Cortex of kidney (tissue), 1 donor: Measurements from ENCODE around the gene FECH.

ENCODE experiments used
- DNase-seq: peaks from one replicate; lab custom pipeline; 2025; lab: John Stamatoyannopoulos, UW

Gene FECH

DNA sequence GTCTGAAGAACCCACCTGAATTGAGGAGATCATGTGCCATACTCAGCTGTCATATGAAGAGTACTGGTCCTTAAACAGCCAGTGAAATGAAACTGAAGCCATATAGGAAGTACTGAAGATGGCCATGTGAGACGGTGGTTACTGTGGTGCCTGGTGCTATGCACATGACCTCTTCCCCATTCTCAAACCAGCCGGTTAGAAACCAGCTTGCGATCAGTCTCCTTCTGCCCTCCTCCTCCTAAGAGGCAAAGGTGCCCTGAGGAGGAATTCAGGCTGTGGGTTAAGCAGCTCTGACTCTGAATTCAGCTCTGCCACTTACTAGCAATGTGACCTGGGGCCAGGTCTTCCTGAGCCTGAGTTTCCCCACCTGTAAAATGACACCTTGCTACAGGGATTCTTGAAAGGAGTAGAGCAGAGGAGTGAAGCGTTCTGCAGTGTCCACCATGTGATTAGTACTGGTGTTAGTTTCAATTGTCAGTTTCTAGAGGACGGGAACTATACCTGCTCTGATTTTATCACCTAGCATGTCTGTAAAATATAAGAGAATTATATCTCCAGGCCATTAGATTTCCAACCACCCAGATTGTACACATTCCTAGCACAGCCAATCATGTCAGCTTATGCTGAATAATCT is 5.1 kb downstream of the FECH start:
- DNase-seq = no peak

DNA sequence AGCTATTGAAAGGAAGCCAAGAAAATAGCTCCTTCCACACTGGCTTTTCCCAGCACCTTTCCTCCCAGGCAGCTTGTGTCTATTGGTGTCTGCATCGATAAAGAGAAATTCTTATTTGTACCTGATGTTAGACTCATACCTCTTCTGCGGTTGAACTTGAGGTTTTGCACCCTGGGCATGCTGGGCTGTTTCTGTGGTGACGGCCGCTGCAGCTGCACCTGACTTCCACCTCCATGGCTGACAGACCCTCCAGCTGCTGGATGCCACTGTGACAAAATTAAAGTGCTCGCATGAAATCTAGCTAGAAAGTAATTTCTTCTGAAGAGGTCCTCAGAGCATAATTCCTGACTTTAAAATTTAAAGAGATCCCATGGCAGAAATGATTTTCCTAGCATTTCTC is 6.6 kb downstream of the FECH start:
- DNase-seq = no peak

DNA sequence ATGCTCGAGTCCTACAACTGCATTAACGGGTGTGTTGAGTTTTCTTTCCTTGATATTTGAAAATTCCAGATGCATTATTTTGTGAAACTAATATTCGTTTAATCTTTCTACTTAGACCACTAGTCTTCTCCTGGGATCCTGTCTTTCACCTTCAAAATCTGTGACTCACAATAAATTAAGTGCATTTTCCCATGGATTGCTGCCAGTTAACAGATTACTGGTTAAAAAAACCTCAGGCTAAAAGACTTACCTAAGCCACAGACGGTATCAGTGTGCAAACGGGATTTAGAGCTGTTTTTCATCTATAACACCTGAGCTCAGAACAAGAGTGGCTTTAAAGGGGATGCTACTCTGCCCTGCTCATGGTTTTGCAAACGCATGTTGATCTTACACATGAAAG is 10.2 kb downstream of the FECH start:
- DNase-seq = no peak

DNA sequence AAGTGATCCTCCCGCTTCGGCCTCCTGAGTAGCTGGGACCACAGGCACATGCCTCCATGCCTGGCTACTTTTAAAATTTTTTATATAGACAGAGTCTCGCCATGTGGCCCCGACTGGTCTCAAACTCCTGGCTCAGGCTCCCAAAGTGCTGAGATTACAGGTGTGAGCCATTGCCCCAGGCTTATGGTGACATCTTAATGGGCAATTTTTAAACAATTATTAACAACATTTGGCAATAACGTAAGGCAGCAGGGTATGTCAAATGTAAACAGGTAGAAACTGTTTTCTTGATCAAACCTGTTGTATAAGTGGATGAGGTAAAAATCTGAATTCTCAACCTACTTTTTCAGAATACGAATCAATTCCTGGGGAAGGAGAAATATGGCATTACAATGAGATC is 11.0 kb downstream of the FECH start:
- no peak for DNase-seq

DNA sequence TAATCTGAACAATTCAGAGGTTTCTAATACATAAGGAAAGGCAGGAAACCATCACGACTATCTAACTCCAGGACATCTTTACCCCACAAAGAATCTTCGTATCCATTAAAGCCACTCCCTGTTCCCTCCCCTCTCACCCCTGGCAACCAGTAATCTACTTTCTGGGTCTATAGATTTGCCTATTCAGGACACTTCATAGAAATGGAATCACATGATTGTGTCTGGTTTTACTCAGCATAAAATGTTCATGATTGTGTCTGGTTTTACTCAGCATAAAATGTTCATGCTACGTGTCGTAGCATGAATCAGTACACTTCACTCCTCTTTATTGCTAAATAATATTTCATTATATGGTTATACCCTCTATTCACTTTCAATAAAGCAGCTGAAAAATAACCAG is 11.6 kb downstream of the FECH start:
- no peak for DNase-seq

- DNase-seq = no peak
Observed at GRCh38 chr18:57570162-57570561, 16.3 kb downstream of the FECH start.

DNA sequence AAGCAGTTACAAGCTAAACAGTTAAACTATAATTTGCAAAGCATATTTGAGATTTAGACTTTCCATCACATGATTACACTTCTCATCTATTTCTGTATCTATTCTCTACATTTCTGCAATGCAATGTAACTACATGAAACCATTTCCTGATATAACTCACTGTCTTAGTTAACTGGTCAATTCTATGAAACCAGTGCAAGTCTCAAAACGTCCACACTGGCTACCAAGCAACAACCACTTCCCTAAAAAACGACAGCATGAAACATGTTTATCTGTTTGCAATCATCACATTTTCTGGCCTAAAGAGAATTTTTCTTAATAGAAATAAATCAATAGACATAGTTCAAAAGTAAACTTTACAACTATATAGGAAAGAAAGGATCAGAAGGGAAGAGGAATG is 17.4 kb downstream of the FECH start:
- DNase-seq = no peak

DNA sequence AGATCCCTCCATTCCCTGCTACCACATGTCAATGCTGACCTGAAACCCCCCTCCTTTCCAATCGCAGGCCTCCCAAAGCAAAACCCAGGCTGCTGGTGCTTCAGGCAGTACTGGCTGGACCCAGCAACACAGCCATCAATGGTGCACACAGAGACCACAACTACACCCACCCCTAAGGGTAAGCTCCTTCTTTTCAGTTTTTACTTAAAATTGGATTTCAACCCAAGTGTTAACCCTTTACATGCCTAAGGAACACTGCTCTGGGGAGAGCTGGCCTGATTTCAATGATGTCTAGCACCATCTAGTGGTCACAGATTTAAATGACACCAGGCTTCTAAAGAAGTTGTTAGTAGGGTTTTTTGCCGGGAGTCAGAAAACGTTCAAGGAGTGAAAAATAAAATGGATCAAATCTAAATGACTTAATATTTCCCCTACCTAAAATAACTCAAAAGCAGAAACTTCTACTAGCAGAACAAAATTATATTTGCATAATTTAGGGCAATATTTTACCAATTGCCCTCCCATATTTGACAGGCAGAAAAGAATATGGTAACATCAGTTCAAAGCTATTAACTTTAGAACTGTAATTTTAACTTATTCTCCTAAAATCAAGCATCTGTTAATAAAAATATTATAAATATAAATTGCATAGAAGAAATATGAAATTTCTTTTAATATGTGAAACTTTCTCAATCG is 24.6 kb downstream of the FECH start:
- no peak for DNase-seq

- no peak for DNase-seq
Observed at GRCh38 chr18:57561261-57561660, 25.2 kb downstream of the FECH start.

- no peak for DNase-seq
Observed at GRCh38 chr18:57559314-57559713, 27.2 kb downstream of the FECH start.

GRCh38 chr18:57555134-57555533 is 31.4 kb downstream of the FECH start:
- no peak for DNase-seq

DNA sequence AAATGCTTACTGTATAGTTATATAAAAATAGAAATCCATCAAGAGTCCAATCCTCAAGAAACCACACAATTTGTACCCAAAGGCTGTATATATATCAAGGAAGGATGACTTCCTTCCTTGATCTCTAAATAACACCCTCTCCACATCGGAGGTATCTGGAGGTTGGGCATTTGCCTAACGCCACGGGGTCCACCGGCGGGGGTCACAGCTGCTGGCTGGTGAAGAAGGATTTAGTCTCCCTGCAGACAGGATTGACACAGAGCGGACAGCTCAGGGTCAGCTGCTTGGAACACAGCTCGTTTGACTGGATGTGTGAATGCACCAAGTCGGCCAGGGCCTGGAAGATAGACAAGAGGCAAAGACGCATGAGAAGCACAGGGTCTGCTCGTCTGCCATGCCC is 36.0 kb downstream of the FECH start:
- DNase-seq = no peak

DNA sequence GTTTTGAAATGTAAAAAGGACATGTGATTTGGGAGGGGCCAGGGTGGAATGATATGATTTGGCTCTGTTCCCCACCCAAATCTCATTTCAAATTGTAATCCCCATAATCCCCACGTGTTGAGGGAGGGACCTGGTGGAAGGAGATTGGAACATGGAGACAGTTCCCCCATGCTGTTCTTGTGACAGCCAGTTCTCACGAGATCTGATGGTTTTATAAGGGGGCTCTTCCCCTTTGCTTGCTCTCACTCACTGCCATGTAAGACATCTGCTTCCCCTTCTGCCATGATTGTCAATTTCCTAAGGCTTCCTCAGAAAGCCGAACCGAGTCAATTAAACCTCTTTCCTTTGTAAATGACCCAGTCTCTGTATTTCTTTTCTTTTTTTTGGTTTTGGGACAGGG is 39.2 kb downstream of the FECH start:
- DNase-seq = no peak

GRCh38 chr18:57544936-57545660 is 41.4 kb downstream of the FECH start:
- DNase-seq = no peak

DNA sequence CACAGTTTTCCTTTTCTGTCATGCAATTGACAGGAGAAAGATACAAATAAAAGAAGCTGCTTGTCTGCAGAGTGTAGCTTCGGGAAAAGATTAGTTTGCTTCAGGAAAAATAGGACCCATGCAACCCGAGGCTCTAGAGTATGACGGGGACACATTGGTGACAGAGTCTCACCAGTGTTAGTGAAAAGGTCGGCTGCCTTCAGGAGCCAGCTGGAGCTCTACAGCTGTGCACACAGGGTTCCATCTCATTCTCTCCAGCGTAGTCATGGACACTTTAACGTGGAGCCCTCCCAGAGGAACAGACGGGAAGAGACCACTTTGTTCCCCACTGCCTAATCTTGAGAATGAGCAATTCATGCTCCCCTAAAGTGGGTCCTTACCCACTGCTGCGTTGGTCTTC is 42.9 kb downstream of the FECH start:
- no peak for DNase-seq

- DNase-seq = no peak
Observed at GRCh38 chr18:57542812-57543427, 43.6 kb downstream of the FECH start.

DNA sequence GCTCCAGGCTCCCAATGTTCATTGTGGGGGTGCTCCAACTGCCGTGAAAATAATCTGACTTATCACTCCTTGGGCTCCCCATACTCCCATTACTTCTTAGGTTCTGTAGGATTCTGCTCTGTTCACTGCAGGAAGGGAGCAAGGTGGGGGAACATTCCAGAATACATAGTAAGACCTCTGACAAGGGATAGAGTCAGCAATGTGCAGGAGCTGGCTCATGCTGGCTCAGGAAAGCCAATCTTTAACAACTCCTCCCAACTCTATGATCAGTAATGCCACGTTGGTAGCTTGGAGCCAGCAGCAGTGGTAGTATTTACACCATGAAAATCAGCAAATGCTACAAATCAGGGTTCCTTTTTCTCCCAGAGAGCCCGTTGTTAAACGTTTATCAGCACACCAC is 44.4 kb downstream of the FECH start:
- no peak for DNase-seq

GRCh38 chr18:57539702-57540101 is 46.8 kb downstream of the FECH start:
- no peak for DNase-seq

- DNase-seq = no peak
Observed at GRCh38 chr18:57538614-57539013, 47.9 kb downstream of the FECH start.

GRCh38 chr18:57534511-57534909 is 52.0 kb downstream of the FECH start:
- DNase-seq = no peak

DNA sequence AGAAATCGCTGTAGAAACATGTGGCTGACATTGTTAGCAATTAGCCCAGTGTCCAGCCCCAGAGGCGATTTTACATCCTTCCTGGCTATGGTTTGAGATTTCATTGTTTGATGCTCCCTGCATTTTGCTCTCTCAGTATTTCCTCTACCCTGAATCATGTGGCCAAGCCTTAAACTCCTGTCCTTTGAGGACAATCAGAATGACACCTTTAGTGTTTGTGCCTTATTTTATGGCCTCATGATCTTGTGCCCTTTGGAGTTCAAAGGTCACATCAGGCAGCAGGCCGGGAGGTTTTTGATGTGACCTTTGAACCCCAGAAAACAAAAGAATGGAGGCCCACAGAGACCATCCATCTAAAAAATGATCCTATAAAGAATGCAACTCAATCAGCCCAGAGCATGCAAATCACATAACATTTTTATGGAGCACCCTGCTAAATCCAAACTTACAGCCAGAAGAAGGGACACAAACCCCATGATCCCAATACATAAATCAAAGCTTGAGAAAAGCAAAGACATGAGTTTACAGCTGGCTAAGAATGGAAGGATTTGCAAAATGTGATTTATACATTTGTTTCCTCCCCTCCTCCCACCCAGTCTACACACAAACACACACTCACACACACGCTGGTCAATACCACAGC is 52.5 kb downstream of the FECH start:
- no peak for DNase-seq
